GM23338 (cell line): ENCODE measurements around the gene TRPM1. TPM values are rescaled to one million over a fixed set of nuclear protein-coding genes. Genes with fewer than 3 reads are reported as not detected.

Source experiments
- ATAC-seq: fragments of 200-7000 bp; cut with Tn5 transposase; 3 replicates; pipeline ENCODE4 v1.9.1; 2020
- DNase-seq: peaks from one replicate; pipeline ENCODE4 v3.0.0-alpha.2; 2015; ENCODE audit warnings: low spot score
- H2AFZ ChIP-seq: fragments of 200-600 bp; sonication (generic); 2 replicates; pipeline ENCODE4 v1.8.0; 2016; ENCODE audit warnings: antibody characterized with exemption, mild to moderate bottlenecking, moderate library complexity
- H3F3A ChIP-seq: fragments of 200-600 bp; sonication (generic); replicated peaks from 2 replicates; pipeline ENCODE4 v1.8.0; 2017; ENCODE audit warnings: antibody characterized with exemption, mixed run types, low read depth
- H3K27ac ChIP-seq: fragments of 200-600 bp; sonication (generic); 2 replicates; pipeline ENCODE4 v1.6.1; 2016; ENCODE audit warnings: low read depth
- H3K27me3 ChIP-seq: fragments of 200-600 bp; sonication (generic); 2 replicates; pipeline ENCODE4 v1.8.0; 2016; ENCODE audit warnings: mild to moderate bottlenecking, mixed run types, moderate library complexity; ENCODE audit not compliant: insufficient read depth
- H3K36me3 ChIP-seq: fragments of 200-600 bp; sonication (generic); 2 replicates; pipeline ENCODE4 v1.8.0; 2016; ENCODE audit warnings: mild to moderate bottlenecking; ENCODE audit not compliant: insufficient read depth
- H3K4me1 ChIP-seq: fragments of 200-600 bp; sonication (generic); 2 replicates; pipeline ENCODE4 v1.8.0; 2016; ENCODE audit warnings: mild to moderate bottlenecking, moderate library complexity; ENCODE audit not compliant: insufficient read depth
- H3K4me2 ChIP-seq: fragments of 200-600 bp; sonication (generic); 2 replicates; pipeline ENCODE4 v1.7.1; 2017; ENCODE audit warnings: mixed run types
- H3K4me3 ChIP-seq: fragments of 200-600 bp; sonication (generic); 2 replicates; pipeline ENCODE4 v1.6.1; 2016; ENCODE audit warnings: mixed run types
- H3K79me2 ChIP-seq: fragments of 200-600 bp; sonication (generic); replicated peaks from 2 replicates; pipeline ENCODE4 v1.8.0; 2017; ENCODE audit warnings: mild to moderate bottlenecking; ENCODE audit not compliant: insufficient read depth
- H3K9me2 ChIP-seq: fragments of 200-600 bp; sonication (generic); 2 replicates; pipeline ENCODE4 v1.8.0; 2017; ENCODE audit not compliant: insufficient read depth
- H4K20me1 ChIP-seq: fragments of 200-600 bp; sonication (generic); replicated peaks from 2 replicates; pipeline ENCODE4 v1.8.0; 2017; ENCODE audit warnings: mild to moderate bottlenecking; ENCODE audit not compliant: insufficient read depth
- H3K27ac Mint-ChIP-seq: 2 replicates; pipeline ENCODE4 v1.8.0; 2020; ENCODE audit warnings: inconsistent platforms, mild to moderate bottlenecking, moderate library complexity, mixed read lengths
- H3K27me3 Mint-ChIP-seq: 3 replicates; pipeline ENCODE4 v1.8.0; 2022; ENCODE audit warnings: low read depth, mild to moderate bottlenecking, moderate library complexity, mixed read lengths, inconsistent platforms; ENCODE audit not compliant: insufficient read depth, poor library complexity
- H3K36me3 Mint-ChIP-seq: 3 replicates; pipeline ENCODE4 v1.8.0; 2021; ENCODE audit warnings: low read depth, mild to moderate bottlenecking, inconsistent platforms, moderate library complexity, mixed read lengths
- H3K4me1 Mint-ChIP-seq: 3 replicates; pipeline ENCODE4 v1.8.0; 2020; ENCODE audit warnings: mild to moderate bottlenecking, inconsistent platforms, mixed read lengths
- H3K4me3 Mint-ChIP-seq: 3 replicates; pipeline ENCODE4 v1.8.0; 2021; ENCODE audit warnings: moderate library complexity, mild to moderate bottlenecking, inconsistent platforms, mixed read lengths
- H3K9me3 Mint-ChIP-seq: 3 replicates; pipeline ENCODE4 v1.8.0; 2020; ENCODE audit warnings: moderate library complexity, mild to moderate bottlenecking, inconsistent platforms, mixed read lengths
- CREB1 ChIP-seq: fragments of 250-450 bp; sonication (Bioruptor Pico); IDR thresholded peaks from 2 replicates; pipeline ENCODE4 v1.5.0; 2020; ENCODE audit warnings: low read depth, mild to moderate bottlenecking, moderate library complexity
- EZH2 ChIP-seq: fragments of 200-600 bp; sonication (generic); IDR thresholded peaks from one replicate; pipeline ENCODE4 v1.8.0; 2017; ENCODE audit warnings: antibody characterized with exemption, mild to moderate bottlenecking, low read depth; ENCODE audit not compliant: unreplicated experiment
- EZH2phosphoT487 ChIP-seq: fragments of 200-600 bp; sonication (generic); IDR thresholded peaks from one replicate; pipeline ENCODE4 v1.8.1; 2018; ENCODE audit warnings: antibody characterized with exemption; ENCODE audit not compliant: unreplicated experiment
- JUNB ChIP-seq: IDR thresholded peaks from one replicate; pipeline ENCODE4 v1.6.1; 2016; ENCODE audit warnings: antibody characterized with exemption; ENCODE audit not compliant: unreplicated experiment
- NANOG ChIP-seq: IDR thresholded peaks from 2 replicates; pipeline ENCODE4 v1.6.1; 2016; ENCODE audit warnings: antibody characterized with exemption, borderline replicate concordance
- POLR2AphosphoS5 ChIP-seq: IDR thresholded peaks from 2 replicates; pipeline ENCODE4 v1.6.1; 2016; ENCODE audit warnings: antibody characterized with exemption, low read depth
- STAT1 ChIP-seq: IDR thresholded peaks from one replicate; pipeline ENCODE4 v1.6.1; 2016; ENCODE audit warnings: antibody characterized with exemption; ENCODE audit not compliant: unreplicated experiment
- ZNF114 ChIP-seq: fragments of 250-450 bp; sonication (Bioruptor Pico); IDR thresholded peaks from 2 replicates; pipeline ENCODE4 v1.5.0; 2020; ENCODE audit warnings: mild to moderate bottlenecking, moderate library complexity
- ZNF331 ChIP-seq: fragments of 250-450 bp; sonication (Bioruptor Pico); IDR thresholded peaks from 2 replicates; pipeline ENCODE4 v1.5.0; 2020; ENCODE audit warnings: low read depth, mild to moderate bottlenecking, moderate library complexity
- polyA plus RNA-seq: library from polyadenylated mRNA; unstranded; fragments of >200 nt; fragmentation: Nextera tagmentation; extraction: Ambion mirVana; gene quantifications from 2 replicates; pipeline ENCODE4 v1.2.1, GENCODE V29; 2016
- total RNA-seq: library from RNA; depleted of rRNA; stranded (reverse); fragments of >200 nt; shearing (Covaris generic); gene quantifications from 2 replicates; pipeline ENCODE4 v1.2.3, GENCODE V29; 2014
- TF ChIP-seq, protein P1 (sequence below): IDR thresholded peaks from 2 replicates; pipeline ENCODE4 v1.6.1; 2016; ENCODE audit warnings: antibody characterized with exemption
- TF ChIP-seq, protein P2 (sequence below), 2 experiments: fragments of 200-600 bp in 1 of 2; sonication (generic) in 1 of 2; conservative IDR thresholded peaks; 2 replicates each; pipeline versions ENCODE4 v1.5.1 to v1.6.1; 2016 to 2017; ENCODE audit warnings: antibody characterized with exemption in 2 of 2, low read depth in 2 of 2, mild to moderate bottlenecking in 2 of 2, moderate library complexity in 1 of 2
- TF ChIP-seq, protein P3 (sequence below): IDR thresholded peaks from one replicate; pipeline ENCODE4 v1.6.1; 2018; ENCODE audit warnings: antibody characterized with exemption; ENCODE audit not compliant: unreplicated experiment
- TF ChIP-seq, protein P4 (sequence below): fragments of 250-450 bp; sonication (Bioruptor Pico); IDR thresholded peaks from 2 replicates; pipeline ENCODE4 v1.5.0; 2020; ENCODE audit warnings: mild to moderate bottlenecking, moderate library complexity

The TRPM1 gene
- total and polyA plus RNA-seq, 2 experiments from 2014 or later = 0.19 TPM; not detected in 1

DNA sequence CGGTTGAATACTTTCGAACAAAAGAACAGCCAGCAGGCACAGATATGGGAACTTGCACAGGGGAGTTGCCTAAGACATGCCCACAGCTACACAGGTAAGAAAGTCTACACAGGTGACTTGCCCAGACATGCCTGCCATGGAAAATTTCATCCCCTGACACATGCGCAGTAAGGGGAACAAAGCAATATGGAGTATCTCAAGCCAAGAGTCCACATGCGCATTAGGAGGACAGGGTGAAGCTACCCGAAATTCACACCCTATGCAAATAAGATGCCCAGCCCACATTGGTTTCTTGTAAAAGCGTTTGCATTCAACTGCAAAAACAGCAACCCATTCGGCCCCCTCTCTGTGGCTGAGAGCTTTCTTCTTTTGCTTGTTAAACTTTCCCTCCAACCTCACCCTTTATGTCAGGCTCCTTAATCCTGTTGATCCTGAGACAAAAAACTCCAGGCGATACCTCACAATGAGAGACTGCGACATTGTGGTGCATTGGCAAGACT, 49.3 kb upstream of the TRPM1 start:
- Histone ChIP-seq H4K20me1 (no peaks in the 10 kb centered on the region), H2AFZ (no peak overlapping the region), H3K27ac (peak overlapping the region; percentile 88), H3K79me2 (no peaks in the 10 kb centered on the region), H3K4me1 (peaks cover 49% of the 10 kb centered on the region), H3F3A (peaks cover 9% of the 10 kb centered on the region), H3K27me3 (no peaks in the 10 kb centered on the region), H3K4me3 (no peak overlapping the region), H3K9me2 (peaks cover 4% of the 10 kb centered on the region; the same call in 1 of the 2 replicates), H3K4me2 (0 out of 2 replicates have a peak overlapping the region, but pooled peaks have one; percentile 2), H3K36me3 (no peaks in the 10 kb centered on the region)
- Mint-ChIP-seq H3K4me3 (no peak overlapping the region), H3K27me3 (peaks cover 4% of the 10 kb centered on the region), H3K9me3 (peaks cover 14% of the 10 kb centered on the region; the same call in 2 of the 3 replicates), H3K4me1 (peaks cover 56% of the 10 kb centered on the region), H3K36me3 (peaks cover 17% of the 10 kb centered on the region; the same call in 2 of the 3 replicates), H3K27ac (peak overlapping the region; percentile 89)
- no peak for TF ChIP-seq EZH2
- TF ChIP-seq STAT1 = no peak
- no peak for TF ChIP-seq ZNF114
- TF ChIP-seq POLR2AphosphoS5 = no peak
- no peak for TF ChIP-seq EZH2phosphoT487
- TF ChIP-seq ZNF331 (CRISPR knock-in tag) = no peak
- TF ChIP-seq, protein P1, sequence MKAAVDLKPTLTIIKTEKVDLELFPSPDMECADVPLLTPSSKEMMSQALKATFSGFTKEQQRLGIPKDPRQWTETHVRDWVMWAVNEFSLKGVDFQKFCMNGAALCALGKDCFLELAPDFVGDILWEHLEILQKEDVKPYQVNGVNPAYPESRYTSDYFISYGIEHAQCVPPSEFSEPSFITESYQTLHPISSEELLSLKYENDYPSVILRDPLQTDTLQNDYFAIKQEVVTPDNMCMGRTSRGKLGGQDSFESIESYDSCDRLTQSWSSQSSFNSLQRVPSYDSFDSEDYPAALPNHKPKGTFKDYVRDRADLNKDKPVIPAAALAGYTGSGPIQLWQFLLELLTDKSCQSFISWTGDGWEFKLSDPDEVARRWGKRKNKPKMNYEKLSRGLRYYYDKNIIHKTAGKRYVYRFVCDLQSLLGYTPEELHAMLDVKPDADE = no peak
- TF ChIP-seq, protein P2, sequence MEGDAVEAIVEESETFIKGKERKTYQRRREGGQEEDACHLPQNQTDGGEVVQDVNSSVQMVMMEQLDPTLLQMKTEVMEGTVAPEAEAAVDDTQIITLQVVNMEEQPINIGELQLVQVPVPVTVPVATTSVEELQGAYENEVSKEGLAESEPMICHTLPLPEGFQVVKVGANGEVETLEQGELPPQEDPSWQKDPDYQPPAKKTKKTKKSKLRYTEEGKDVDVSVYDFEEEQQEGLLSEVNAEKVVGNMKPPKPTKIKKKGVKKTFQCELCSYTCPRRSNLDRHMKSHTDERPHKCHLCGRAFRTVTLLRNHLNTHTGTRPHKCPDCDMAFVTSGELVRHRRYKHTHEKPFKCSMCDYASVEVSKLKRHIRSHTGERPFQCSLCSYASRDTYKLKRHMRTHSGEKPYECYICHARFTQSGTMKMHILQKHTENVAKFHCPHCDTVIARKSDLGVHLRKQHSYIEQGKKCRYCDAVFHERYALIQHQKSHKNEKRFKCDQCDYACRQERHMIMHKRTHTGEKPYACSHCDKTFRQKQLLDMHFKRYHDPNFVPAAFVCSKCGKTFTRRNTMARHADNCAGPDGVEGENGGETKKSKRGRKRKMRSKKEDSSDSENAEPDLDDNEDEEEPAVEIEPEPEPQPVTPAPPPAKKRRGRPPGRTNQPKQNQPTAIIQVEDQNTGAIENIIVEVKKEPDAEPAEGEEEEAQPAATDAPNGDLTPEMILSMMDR (conservative IDR thresholded peaks at IDR 0.05; ENCODE audit: low read depth in 2 of 2) = no peak
- TF ChIP-seq JUNB = no peak
- TF ChIP-seq, protein P3, sequence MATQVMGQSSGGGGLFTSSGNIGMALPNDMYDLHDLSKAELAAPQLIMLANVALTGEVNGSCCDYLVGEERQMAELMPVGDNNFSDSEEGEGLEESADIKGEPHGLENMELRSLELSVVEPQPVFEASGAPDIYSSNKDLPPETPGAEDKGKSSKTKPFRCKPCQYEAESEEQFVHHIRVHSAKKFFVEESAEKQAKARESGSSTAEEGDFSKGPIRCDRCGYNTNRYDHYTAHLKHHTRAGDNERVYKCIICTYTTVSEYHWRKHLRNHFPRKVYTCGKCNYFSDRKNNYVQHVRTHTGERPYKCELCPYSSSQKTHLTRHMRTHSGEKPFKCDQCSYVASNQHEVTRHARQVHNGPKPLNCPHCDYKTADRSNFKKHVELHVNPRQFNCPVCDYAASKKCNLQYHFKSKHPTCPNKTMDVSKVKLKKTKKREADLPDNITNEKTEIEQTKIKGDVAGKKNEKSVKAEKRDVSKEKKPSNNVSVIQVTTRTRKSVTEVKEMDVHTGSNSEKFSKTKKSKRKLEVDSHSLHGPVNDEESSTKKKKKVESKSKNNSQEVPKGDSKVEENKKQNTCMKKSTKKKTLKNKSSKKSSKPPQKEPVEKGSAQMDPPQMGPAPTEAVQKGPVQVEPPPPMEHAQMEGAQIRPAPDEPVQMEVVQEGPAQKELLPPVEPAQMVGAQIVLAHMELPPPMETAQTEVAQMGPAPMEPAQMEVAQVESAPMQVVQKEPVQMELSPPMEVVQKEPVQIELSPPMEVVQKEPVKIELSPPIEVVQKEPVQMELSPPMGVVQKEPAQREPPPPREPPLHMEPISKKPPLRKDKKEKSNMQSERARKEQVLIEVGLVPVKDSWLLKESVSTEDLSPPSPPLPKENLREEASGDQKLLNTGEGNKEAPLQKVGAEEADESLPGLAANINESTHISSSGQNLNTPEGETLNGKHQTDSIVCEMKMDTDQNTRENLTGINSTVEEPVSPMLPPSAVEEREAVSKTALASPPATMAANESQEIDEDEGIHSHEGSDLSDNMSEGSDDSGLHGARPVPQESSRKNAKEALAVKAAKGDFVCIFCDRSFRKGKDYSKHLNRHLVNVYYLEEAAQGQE = no peak
- TF ChIP-seq NANOG = no peak
- TF ChIP-seq, protein P4, sequence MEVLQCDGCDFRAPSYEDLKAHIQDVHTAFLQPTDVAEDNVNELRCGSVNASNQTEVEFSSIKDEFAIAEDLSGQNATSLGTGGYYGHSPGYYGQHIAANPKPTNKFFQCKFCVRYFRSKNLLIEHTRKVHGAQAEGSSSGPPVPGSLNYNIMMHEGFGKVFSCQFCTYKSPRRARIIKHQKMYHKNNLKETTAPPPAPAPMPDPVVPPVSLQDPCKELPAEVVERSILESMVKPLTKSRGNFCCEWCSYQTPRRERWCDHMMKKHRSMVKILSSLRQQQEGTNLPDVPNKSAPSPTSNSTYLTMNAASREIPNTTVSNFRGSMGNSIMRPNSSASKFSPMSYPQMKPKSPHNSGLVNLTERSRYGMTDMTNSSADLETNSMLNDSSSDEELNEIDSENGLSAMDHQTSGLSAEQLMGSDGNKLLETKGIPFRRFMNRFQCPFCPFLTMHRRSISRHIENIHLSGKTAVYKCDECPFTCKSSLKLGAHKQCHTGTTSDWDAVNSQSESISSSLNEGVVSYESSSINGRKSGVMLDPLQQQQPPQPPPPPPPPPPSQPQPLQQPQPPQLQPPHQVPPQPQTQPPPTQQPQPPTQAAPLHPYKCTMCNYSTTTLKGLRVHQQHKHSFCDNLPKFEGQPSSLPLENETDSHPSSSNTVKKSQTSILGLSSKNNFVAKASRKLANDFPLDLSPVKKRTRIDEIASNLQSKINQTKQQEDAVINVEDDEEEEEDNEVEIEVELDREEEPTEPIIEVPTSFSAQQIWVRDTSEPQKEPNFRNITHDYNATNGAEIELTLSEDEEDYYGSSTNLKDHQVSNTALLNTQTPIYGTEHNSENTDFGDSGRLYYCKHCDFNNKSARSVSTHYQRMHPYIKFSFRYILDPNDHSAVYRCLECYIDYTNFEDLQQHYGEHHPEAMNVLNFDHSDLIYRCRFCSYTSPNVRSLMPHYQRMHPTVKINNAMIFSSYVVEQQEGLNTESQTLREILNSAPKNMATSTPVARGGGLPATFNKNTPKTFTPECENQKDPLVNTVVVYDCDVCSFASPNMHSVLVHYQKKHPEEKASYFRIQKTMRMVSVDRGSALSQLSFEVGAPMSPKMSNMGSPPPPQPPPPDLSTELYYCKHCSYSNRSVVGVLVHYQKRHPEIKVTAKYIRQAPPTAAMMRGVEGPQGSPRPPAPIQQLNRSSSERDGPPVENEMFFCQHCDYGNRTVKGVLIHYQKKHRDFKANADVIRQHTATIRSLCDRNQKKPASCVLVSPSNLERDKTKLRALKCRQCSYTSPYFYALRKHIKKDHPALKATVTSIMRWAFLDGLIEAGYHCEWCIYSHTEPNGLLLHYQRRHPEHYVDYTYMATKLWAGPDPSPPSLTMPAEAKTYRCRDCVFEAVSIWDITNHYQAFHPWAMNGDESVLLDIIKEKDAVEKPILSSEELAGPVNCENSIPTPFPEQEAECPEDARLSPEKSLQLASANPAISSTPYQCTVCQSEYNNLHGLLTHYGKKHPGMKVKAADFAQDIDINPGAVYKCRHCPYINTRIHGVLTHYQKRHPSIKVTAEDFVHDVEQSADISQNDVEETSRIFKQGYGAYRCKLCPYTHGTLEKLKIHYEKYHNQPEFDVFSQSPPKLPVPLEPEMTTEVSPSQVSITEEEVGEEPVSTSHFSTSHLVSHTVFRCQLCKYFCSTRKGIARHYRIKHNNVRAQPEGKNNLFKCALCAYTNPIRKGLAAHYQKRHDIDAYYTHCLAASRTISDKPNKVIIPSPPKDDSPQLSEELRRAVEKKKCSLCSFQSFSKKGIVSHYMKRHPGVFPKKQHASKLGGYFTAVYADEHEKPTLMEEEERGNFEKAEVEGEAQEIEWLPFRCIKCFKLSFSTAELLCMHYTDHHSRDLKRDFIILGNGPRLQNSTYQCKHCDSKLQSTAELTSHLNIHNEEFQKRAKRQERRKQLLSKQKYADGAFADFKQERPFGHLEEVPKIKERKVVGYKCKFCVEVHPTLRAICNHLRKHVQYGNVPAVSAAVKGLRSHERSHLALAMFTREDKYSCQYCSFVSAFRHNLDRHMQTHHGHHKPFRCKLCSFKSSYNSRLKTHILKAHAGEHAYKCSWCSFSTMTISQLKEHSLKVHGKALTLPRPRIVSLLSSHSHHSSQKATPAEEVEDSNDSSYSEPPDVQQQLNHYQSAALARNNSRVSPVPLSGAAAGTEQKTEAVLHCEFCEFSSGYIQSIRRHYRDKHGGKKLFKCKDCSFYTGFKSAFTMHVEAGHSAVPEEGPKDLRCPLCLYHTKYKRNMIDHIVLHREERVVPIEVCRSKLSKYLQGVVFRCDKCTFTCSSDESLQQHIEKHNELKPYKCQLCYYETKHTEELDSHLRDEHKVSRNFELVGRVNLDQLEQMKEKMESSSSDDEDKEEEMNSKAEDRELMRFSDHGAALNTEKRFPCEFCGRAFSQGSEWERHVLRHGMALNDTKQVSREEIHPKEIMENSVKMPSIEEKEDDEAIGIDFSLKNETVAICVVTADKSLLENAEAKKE (CRISPR knock-in tag) = no peak
- TF ChIP-seq CREB1 (CRISPR knock-in tag) = no peak
- DNase-seq (peak; percentile 60), ATAC-seq (peak; percentile 76)
